HG03432 (cell line): Measurements from ENCODE around the gene NLRP6.
"Not testable (repeated sequence)": the region's sequence is repeated elsewhere in the genome, so short reads cannot be mapped to it uniquely, and the experiment has no call there.

Source experiments
- ATAC-seq: cut with Tn5 transposase; IDR thresholded peaks from one replicate; pipeline ENCODE4 v1.9.1; 2021; ENCODE audit warnings: mild to moderate bottlenecking, moderate library complexity; ENCODE audit not compliant: unreplicated experiment

Gene NLRP6

GRCh38 chr11:281486-282161 lies 3.4 kb downstream of the NLRP6 start:
- no peak for ATAC-seq

- ATAC-seq = no peak
These were observed 4.0 kb downstream of the NLRP6 start for GRCh38 chr11:282171-282570.

GRCh38 chr11:282630-283360 lies 4.6 kb downstream of the NLRP6 start:
- no peak for ATAC-seq

GRCh38 chr11:283405-284104 lies 5.3 kb downstream of the NLRP6 start:
- no peak for ATAC-seq

- ATAC-seq = no peak
These were observed 6.2 kb downstream of the NLRP6 start for GRCh38 chr11:284105-285020.

GRCh38 chr11:285021-285893 lies 7.0 kb downstream of the NLRP6 start:
- ATAC-seq = no peak

GRCh38 chr11:285894-286220 lies 7.7 kb downstream of the NLRP6 start:
- no peak for ATAC-seq

- ATAC-seq = not testable (repeated sequence)
These were observed 9.0 kb downstream of the NLRP6 start for GRCh38 chr11:286977-287820.

GRCh38 chr11:287821-288477 lies 9.7 kb downstream of the NLRP6 start:
- ATAC-seq = no peak

GRCh38 chr11:288478-289397 lies 10.5 kb downstream of the NLRP6 start, which contains the start of gene PGGHG:
Gene PGGHG, plus strand, starts transcription at chr11:289126. Its CDS starts 691 bp downstream, at chr11:289817.
- peak; percentile 68 for ATAC-seq

GRCh38 chr11:289398-289711 lies 11.1 kb downstream of the NLRP6 start:
- no peak for ATAC-seq

GRCh38 chr11:289712-290620 lies 11.8 kb downstream of the NLRP6 start:
- no peak for ATAC-seq

- no peak for ATAC-seq
These were observed 12.5 kb downstream of the NLRP6 start for GRCh38 chr11:290621-291231.

- no peak for ATAC-seq
These were observed 13.3 kb downstream of the NLRP6 start for GRCh38 chr11:291281-292210.
